ENCODE results near the gene NDRG3. TPM values are rescaled to one million over a fixed set of nuclear protein-coding genes. Genes with fewer than 3 reads are reported as not detected.

Gene NDRG3
- total and polyA plus RNA-seq, 10 of the 15 experiments (the other 5 are each of a cell fraction or from before 2014, with no cell fraction given): 11.2 to 29.7 (median 14.9) TPM

DNA sequence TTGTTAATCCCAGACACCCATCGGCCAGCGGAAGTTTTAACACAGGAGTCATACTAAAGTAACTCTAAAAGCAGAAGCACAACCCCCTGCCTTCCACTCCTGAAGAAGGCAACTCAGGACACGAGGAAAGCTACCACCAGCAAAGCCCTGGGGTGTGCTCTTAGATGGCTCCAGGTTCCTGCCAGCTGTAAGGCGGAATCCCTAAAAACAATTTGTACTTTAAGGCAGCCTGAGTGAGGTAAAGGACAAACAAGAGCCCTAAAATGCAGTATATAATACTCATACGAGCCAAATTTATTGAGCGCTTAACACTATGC, 8.7 kb downstream of the NDRG3 start:
- DNase-seq (ENCODE audit: low read depth, low spot score) (no peak), ATAC-seq (no peak), FAIRE-seq (no peak)
- ChIA-PET SMC1A (ENCODE audit: uncharacterized antibody, unreplicated experiment) (interaction anchor here (0.7 to 2.3 kb wide), 2 partner anchors 8 kb away, joined by 3 to 11 read pairs; partner anchors contain the start of gene NDRG3), CTCF (interaction anchor here (0.8 to 4.9 kb wide), 5 partner anchors 8 to 124 kb away, joined by 3 to 26 read pairs (median 5); partner anchors contain the start of gene NDRG3), RAD21 (ENCODE audit: unreplicated experiment) (interaction anchor here (1.7 kb wide), 1 partner anchor 149 kb away, joined by 6 read pairs; no protein-coding TSS in a partner anchor), POLR2A (no interaction called here)
- H3K4me3 ChIP-seq: no peak overlapping the region
- H3K27me3 ChIP-seq (replicated peaks in 1 of 2; ENCODE audit: control insufficient read depth in 2 of 2, insufficient read depth in 2 of 2, low read length in 1 of 2): no peaks in the 10 kb centered on the region
- TF ChIP-seq MYB (IDR thresholded peaks at IDR 0.05; ENCODE audit: borderline replicate concordance, low read depth, low read length) (no peak), ZNF384 (IDR thresholded peaks at IDR 0.05; ENCODE audit: borderline replicate concordance, low read depth, low read length) (no peak), RELA (IDR thresholded peaks at IDR 0.05; ENCODE audit: borderline replicate concordance, partially characterized antibody) (no peak), BRCA1 (IDR thresholded peaks at IDR 0.05; ENCODE audit: low read depth, low read length) (no peak), BMI1 (IDR thresholded peaks at IDR 0.05; ENCODE audit: borderline replicate concordance) (no peak), CREB1 (IDR thresholded peaks at IDR 0.05; ENCODE audit: low read depth) (no peak), FOXK2 (IDR thresholded peaks at IDR 0.05) (no peak), TCF12 (IDR thresholded peaks at IDR 0.05; ENCODE audit: low read depth, low read length) (no peak), CBX5 (IDR thresholded peaks at IDR 0.05; ENCODE audit: low read depth) (no peak), NFXL1 (IDR thresholded peaks at IDR 0.05; ENCODE audit: borderline replicate concordance) (no peak), MXI1 (IDR thresholded peaks at IDR 0.05; ENCODE audit: low read depth, low read length) (no peak), NFIC (IDR thresholded peaks at IDR 0.05; ENCODE audit: low read depth, low read length) (no peak), YY1 (IDR thresholded peaks at IDR 0.05; ENCODE audit: low read depth, low read length) (no peak), CBFB (IDR thresholded peaks at IDR 0.05; ENCODE audit: low read depth) (no peak), ESRRA (IDR thresholded peaks at IDR 0.05; ENCODE audit: low read length) (no peak)
- TF ChIP-seq, protein P1, sequence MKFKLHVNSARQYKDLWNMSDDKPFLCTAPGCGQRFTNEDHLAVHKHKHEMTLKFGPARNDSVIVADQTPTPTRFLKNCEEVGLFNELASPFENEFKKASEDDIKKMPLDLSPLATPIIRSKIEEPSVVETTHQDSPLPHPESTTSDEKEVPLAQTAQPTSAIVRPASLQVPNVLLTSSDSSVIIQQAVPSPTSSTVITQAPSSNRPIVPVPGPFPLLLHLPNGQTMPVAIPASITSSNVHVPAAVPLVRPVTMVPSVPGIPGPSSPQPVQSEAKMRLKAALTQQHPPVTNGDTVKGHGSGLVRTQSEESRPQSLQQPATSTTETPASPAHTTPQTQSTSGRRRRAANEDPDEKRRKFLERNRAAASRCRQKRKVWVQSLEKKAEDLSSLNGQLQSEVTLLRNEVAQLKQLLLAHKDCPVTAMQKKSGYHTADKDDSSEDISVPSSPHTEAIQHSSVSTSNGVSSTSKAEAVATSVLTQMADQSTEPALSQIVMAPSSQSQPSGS (IDR thresholded peaks at IDR 0.05; ENCODE audit: low read length): no peak
- H4K20me1 ChIP-seq (ENCODE audit: control insufficient read depth, insufficient read depth): peaks cover 3% of the 10 kb centered on the region; the same call in 1 of the 2 replicates
- H3K9me3 ChIP-seq (replicated peaks; ENCODE audit: control insufficient read depth, insufficient read depth, low read length): no peaks in the 10 kb centered on the region
- 84% methylated on average over 6 of the region's 6 CpGs for whole genome bisulfite sequencing (ENCODE audit: insufficient coverage, insufficient replicate concordance, low lambda C conversion rate, missing lambda C conversion rate)
- H2AFZ ChIP-seq (ENCODE audit: control insufficient read depth, low read depth, low read length): no peak overlapping the region
- H3K4me1 ChIP-seq (ENCODE audit: control insufficient read depth, insufficient read depth, low read length): peaks cover 4% of the 10 kb centered on the region; the same call in 1 of the 2 replicates
- H3K4me2 ChIP-seq (ENCODE audit: control insufficient read depth, insufficient read depth): no peak overlapping the region
- H3K36me3 ChIP-seq (ENCODE audit: control insufficient read depth in 2 of 2, insufficient read depth in 2 of 2, low read length in 1 of 2): no peaks in the 10 kb centered on the region; a peak in 1 of 4 replicates
- in situ Hi-C loops (cut with MboI): no loop called here
- BruUV-seq (replicated peaks): no TSS peak
- no peak overlapping the region for H3K9ac ChIP-seq (ENCODE audit: control insufficient read depth, insufficient read depth, low read length)
- intact Hi-C loops (cut with micrococcal nuclease; ENCODE audit: unreplicated experiment): no loop called here
- no peak overlapping the region for H3K27ac ChIP-seq (ENCODE audit: control insufficient read depth, insufficient read depth)
- H3K79me2 ChIP-seq (ENCODE audit: control insufficient read depth, insufficient read depth, low read length): no peaks in the 10 kb centered on the region; the same call in 1 of the 2 replicates
